Stromal cell of bone marrow (primary cell): Measurements from ENCODE around the gene TRIM33.

ENCODE experiments used
- DNase-seq: peaks from one replicate; pipeline ENCODE4 v3.0.0-alpha.2; 2012; ENCODE audit warnings: low read depth

TRIM33 gene

GRCh38 chr1:114511032-114511785 is at the start of gene TRIM33:
Gene TRIM33 (minus strand): TSS chr1:114511203. CDS start chr1:114511076, 127 bp downstream.
- DNase-seq: peak; percentile 84

GRCh38 chr1:114559356-114559755 is 48.4 kb upstream of the TRIM33 start:
- DNase-seq: no peak

GRCh38 chr1:114558544-114558943 is 47.5 kb upstream of the TRIM33 start:
- no peak for DNase-seq

GRCh38 chr1:114554577-114554976 is 43.6 kb upstream of the TRIM33 start:
- no peak for DNase-seq

- DNase-seq: no peak
Observed at GRCh38 chr1:114552106-114552639, 41.2 kb upstream of the TRIM33 start.

- no peak for DNase-seq
Observed at GRCh38 chr1:114551400-114551799, 40.4 kb upstream of the TRIM33 start.

GRCh38 chr1:114550336-114550735 is 39.3 kb upstream of the TRIM33 start:
- no peak for DNase-seq

- peak; percentile 38 for DNase-seq
Observed at GRCh38 chr1:114549137-114549536, 38.1 kb upstream of the TRIM33 start.

- DNase-seq: no peak
Observed at GRCh38 chr1:114547076-114547475, 36.1 kb upstream of the TRIM33 start.

- DNase-seq: no peak
Observed at GRCh38 chr1:114545796-114546195, 34.8 kb upstream of the TRIM33 start.

GRCh38 chr1:114545315-114545714 is 34.3 kb upstream of the TRIM33 start:
- no peak for DNase-seq

GRCh38 chr1:114540821-114541220 is 29.8 kb upstream of the TRIM33 start:
- no peak for DNase-seq

- no peak for DNase-seq
Observed at GRCh38 chr1:114540272-114540671, 29.3 kb upstream of the TRIM33 start.

GRCh38 chr1:114536043-114536442 is 25.0 kb upstream of the TRIM33 start:
- no peak for DNase-seq

GRCh38 chr1:114535401-114535800 is 24.4 kb upstream of the TRIM33 start:
- no peak for DNase-seq

GRCh38 chr1:114531094-114531493 is 20.1 kb upstream of the TRIM33 start:
- DNase-seq: no peak

- DNase-seq: no peak
Observed at GRCh38 chr1:114530224-114530623, 19.2 kb upstream of the TRIM33 start.

GRCh38 chr1:114524944-114525343 is 13.9 kb upstream of the TRIM33 start:
- DNase-seq: no peak

- no peak for DNase-seq
Observed at GRCh38 chr1:114522264-114522575, 11.2 kb upstream of the TRIM33 start.

GRCh38 chr1:114521396-114522263 is 10.6 kb upstream of the TRIM33 start:
- no peak for DNase-seq

GRCh38 chr1:114517348-114517747 is 6.3 kb upstream of the TRIM33 start:
- no peak for DNase-seq

GRCh38 chr1:114512595-114513280 is 1.7 kb upstream of the TRIM33 start:
- no peak for DNase-seq
